ENCODE results near the gene ATRX.
"Not testable (repeated sequence)": the region's sequence is repeated elsewhere in the genome, so short reads cannot be mapped to it uniquely, and the experiment has no call there.

ATRX gene

GRCh38 chrX:77638397-77638796, 147.6 kb downstream of the ATRX start:
- DNase-seq (ENCODE audit: extremely low spot score), result no peak
- TF ChIP-seq L3MBTL2 (conservative IDR thresholded peaks at IDR 0.05) (no peak), TARDBP (IDR thresholded peaks at IDR 0.05) (no peak), SUZ12 (IDR thresholded peaks at IDR 0.05) (no peak), ARNT (IDR thresholded peaks at IDR 0.05) (no peak), FOXM1 (IDR thresholded peaks at IDR 0.05; ENCODE audit: borderline replicate concordance) (no peak), NFRKB (IDR thresholded peaks at IDR 0.05) (no peak), SP1 (IDR thresholded peaks at IDR 0.05) (no peak), FOXK2 (IDR thresholded peaks at IDR 0.05) (no peak), ELF4 (IDR thresholded peaks at IDR 0.05) (no peak)
- ChIA-PET CTCF (no interaction called here), POLR2A (no interaction called here)

GRCh38 chrX:77635373-77635772, 150.6 kb downstream of the ATRX start:
- no peak for TF ChIP-seq LEF1 (IDR thresholded peaks at IDR 0.05; ENCODE audit: borderline replicate concordance)
- TF ChIP-seq, protein P1, sequence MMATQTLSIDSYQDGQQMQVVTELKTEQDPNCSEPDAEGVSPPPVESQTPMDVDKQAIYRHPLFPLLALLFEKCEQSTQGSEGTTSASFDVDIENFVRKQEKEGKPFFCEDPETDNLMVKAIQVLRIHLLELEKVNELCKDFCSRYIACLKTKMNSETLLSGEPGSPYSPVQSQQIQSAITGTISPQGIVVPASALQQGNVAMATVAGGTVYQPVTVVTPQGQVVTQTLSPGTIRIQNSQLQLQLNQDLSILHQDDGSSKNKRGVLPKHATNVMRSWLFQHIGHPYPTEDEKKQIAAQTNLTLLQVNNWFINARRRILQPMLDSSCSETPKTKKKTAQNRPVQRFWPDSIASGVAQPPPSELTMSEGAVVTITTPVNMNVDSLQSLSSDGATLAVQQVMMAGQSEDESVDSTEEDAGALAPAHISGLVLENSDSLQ (IDR thresholded peaks at IDR 0.05), result no peak
- no peak for TF ChIP-seq CTBP1 (IDR thresholded peaks at IDR 0.05; ENCODE audit: borderline replicate concordance)
- no peak for TF ChIP-seq NFRKB (IDR thresholded peaks at IDR 0.05)
- TF ChIP-seq TARDBP (IDR thresholded peaks at IDR 0.05), result no peak
- no peak for TF ChIP-seq FOXM1 (IDR thresholded peaks at IDR 0.05; ENCODE audit: borderline replicate concordance)
- no peak for TF ChIP-seq SP1 (IDR thresholded peaks at IDR 0.05)
- no peak for TF ChIP-seq ARNT (IDR thresholded peaks at IDR 0.05)
- no peak for TF ChIP-seq FOXK2 (IDR thresholded peaks at IDR 0.05)
- no peak for TF ChIP-seq L3MBTL2 (conservative IDR thresholded peaks at IDR 0.05)
- TF ChIP-seq BHLHE40 (IDR thresholded peaks at IDR 0.05; ENCODE audit: borderline replicate concordance), result no peak
- no peak for TF ChIP-seq FOXA1 (IDR thresholded peaks at IDR 0.05)
- no peak for TF ChIP-seq ZNF384 (IDR thresholded peaks at IDR 0.05)
- ChIA-PET POLR2A (no interaction called here), CTCF (no interaction called here)
- no peak for DNase-seq (ENCODE audit: extremely low spot score)

GRCh38 chrX:77628294-77629025, 157.6 kb downstream of the ATRX start:
- TF ChIP-seq HDGF (IDR thresholded peaks at IDR 0.05; ENCODE audit: borderline replicate concordance) (no peak), NFRKB (IDR thresholded peaks at IDR 0.05) (no peak), FOXK2 (IDR thresholded peaks at IDR 0.05) (no peak), SUZ12 (IDR thresholded peaks at IDR 0.05) (no peak), ELF4 (IDR thresholded peaks at IDR 0.05) (no peak), TARDBP (IDR thresholded peaks at IDR 0.05) (no peak), ARNT (IDR thresholded peaks at IDR 0.05) (no peak), CTBP1 (IDR thresholded peaks at IDR 0.05; ENCODE audit: borderline replicate concordance) (no peak), L3MBTL2 (conservative IDR thresholded peaks at IDR 0.05) (no peak), LEF1 (IDR thresholded peaks at IDR 0.05; ENCODE audit: borderline replicate concordance) (no peak), FOXA1 (IDR thresholded peaks at IDR 0.05) (no peak), FOXM1 (IDR thresholded peaks at IDR 0.05; ENCODE audit: borderline replicate concordance) (no peak)
- TF ChIP-seq, protein P1 (IDR thresholded peaks at IDR 0.05), result no peak
- DNase-seq (ENCODE audit: extremely low spot score), result no peak
- CTCF ChIA-PET, result no interaction called here
- POLR2A ChIA-PET, result no interaction called here

DNA sequence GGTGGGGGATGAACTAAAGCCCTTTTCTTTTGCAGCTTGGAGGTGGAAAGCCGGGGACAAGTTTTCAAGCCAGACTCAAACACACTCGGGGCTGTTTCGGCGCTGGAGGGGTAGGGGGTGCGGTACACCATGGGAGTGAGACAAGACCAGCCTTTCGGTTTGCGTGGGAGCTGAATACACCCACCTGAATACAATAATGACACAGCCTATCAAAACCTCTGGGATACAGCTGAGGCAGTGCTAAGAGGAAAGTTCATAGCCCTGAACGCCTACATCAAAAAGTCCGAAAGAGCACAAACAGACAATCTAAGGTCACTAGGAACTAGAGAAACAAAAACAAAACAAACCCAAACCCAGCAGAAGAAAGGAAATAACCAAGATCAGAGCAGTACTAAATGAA, 163.3 kb downstream of the ATRX start:
- ChIA-PET CTCF (interaction anchor here (0.7 kb wide), 1 partner anchor 278 kb away, joined by 3 read pairs; no protein-coding TSS in a partner anchor), POLR2A (no interaction called here)
- DNase-seq (ENCODE audit: extremely low spot score), result no peak
- TF ChIP-seq SUZ12 (IDR thresholded peaks at IDR 0.05), result no peak
- no peak for TF ChIP-seq FOXM1 (IDR thresholded peaks at IDR 0.05; ENCODE audit: borderline replicate concordance)
- no peak for TF ChIP-seq ARNT (IDR thresholded peaks at IDR 0.05)
- TF ChIP-seq, protein P1 (IDR thresholded peaks at IDR 0.05), result no peak

GRCh38 chrX:77622233-77622632, 163.8 kb downstream of the ATRX start:
- POLR2A ChIA-PET, result no interaction called here
- CTCF ChIA-PET, result no interaction called here
- no peak for DNase-seq (ENCODE audit: extremely low spot score)
- TF ChIP-seq FOXM1 (IDR thresholded peaks at IDR 0.05; ENCODE audit: borderline replicate concordance), result no peak
- TF ChIP-seq ZNF384 (IDR thresholded peaks at IDR 0.05), result no peak
- no peak for TF ChIP-seq CTBP1 (IDR thresholded peaks at IDR 0.05; ENCODE audit: borderline replicate concordance)
- TF ChIP-seq HDGF (IDR thresholded peaks at IDR 0.05; ENCODE audit: borderline replicate concordance), result no peak
- no peak for TF ChIP-seq BHLHE40 (IDR thresholded peaks at IDR 0.05; ENCODE audit: borderline replicate concordance)
- TF ChIP-seq LEF1 (IDR thresholded peaks at IDR 0.05; ENCODE audit: borderline replicate concordance), result no peak
- no peak for TF ChIP-seq L3MBTL2 (conservative IDR thresholded peaks at IDR 0.05)
- TF ChIP-seq TARDBP (IDR thresholded peaks at IDR 0.05), result no peak
- no peak for TF ChIP-seq FOXA1 (IDR thresholded peaks at IDR 0.05)

GRCh38 chrX:77621453-77621852, 164.6 kb downstream of the ATRX start:
- POLR2A ChIA-PET; CTCF ChIA-PET; DNase-seq (ENCODE audit: extremely low spot score): not testable (repeated sequence)

GRCh38 chrX:77617206-77617605, 168.8 kb downstream of the ATRX start:
- CTCF ChIA-PET, result no interaction called here
- TF ChIP-seq CTBP1 (IDR thresholded peaks at IDR 0.05; ENCODE audit: borderline replicate concordance) (no peak), FOXM1 (IDR thresholded peaks at IDR 0.05; ENCODE audit: borderline replicate concordance) (no peak), TARDBP (IDR thresholded peaks at IDR 0.05) (no peak), LEF1 (IDR thresholded peaks at IDR 0.05; ENCODE audit: borderline replicate concordance) (no peak), NFRKB (IDR thresholded peaks at IDR 0.05) (no peak), ZNF384 (IDR thresholded peaks at IDR 0.05) (no peak), ELF4 (IDR thresholded peaks at IDR 0.05) (no peak), SP1 (IDR thresholded peaks at IDR 0.05) (no peak), SUZ12 (IDR thresholded peaks at IDR 0.05) (no peak), ARNT (IDR thresholded peaks at IDR 0.05) (no peak), L3MBTL2 (conservative IDR thresholded peaks at IDR 0.05) (no peak), BHLHE40 (IDR thresholded peaks at IDR 0.05; ENCODE audit: borderline replicate concordance) (no peak), FOXA1 (IDR thresholded peaks at IDR 0.05) (no peak), HDGF (IDR thresholded peaks at IDR 0.05; ENCODE audit: borderline replicate concordance) (no peak), FOXK2 (IDR thresholded peaks at IDR 0.05) (no peak)
- TF ChIP-seq, protein P1 (IDR thresholded peaks at IDR 0.05), result no peak
- no peak for DNase-seq (ENCODE audit: extremely low spot score)
- POLR2A ChIA-PET, result no interaction called here

Measured in HEK293T (cell line).